HG02571 (cell line): ENCODE data around the gene CD180.
"Not testable (repeated sequence)": the region's sequence is repeated elsewhere in the genome, so short reads cannot be mapped to it uniquely, and the experiment has no call there.

Source experiments
- ATAC-seq: cut with Tn5 transposase; IDR thresholded peaks from one replicate; pipeline ENCODE4 v1.9.1; 2021; ENCODE audit warnings: mild to moderate bottlenecking, moderate library complexity; ENCODE audit not compliant: unreplicated experiment

CD180 gene

DNA sequence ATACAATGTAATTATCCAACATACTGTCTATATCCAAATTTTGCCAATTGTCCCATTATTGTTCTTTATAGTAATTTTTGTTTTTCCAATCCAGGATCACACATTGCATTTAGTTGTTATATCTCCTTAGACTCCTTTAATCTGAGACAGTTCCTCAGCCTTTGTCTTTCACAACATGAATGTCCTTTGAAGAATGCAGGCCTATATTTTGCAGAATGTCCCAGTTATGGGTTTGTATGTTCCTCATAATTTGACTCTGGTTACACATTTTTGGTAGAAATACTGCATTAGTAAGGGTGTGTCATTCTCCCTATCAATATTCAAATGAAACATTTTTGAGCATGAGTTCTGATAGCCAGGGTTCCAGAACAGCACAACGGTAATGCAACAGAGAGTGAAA lies 6.7 kb downstream of the CD180 start:
- ATAC-seq, result no peak

DNA sequence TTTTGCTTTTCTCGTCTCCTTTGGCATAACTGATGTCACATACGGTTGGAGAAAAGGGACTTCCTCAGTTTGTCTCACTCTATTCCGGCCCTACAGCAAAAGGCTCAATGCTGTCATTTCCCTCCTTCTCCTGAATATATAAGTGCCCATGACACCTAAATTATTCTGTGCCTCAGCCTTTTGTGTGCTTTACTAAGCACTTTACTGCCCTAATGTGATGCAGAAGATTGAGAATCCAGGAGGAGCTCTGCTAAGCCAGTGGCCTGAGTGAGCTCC lies 7.6 kb downstream of the CD180 start:
- ATAC-seq, result no peak

DNA sequence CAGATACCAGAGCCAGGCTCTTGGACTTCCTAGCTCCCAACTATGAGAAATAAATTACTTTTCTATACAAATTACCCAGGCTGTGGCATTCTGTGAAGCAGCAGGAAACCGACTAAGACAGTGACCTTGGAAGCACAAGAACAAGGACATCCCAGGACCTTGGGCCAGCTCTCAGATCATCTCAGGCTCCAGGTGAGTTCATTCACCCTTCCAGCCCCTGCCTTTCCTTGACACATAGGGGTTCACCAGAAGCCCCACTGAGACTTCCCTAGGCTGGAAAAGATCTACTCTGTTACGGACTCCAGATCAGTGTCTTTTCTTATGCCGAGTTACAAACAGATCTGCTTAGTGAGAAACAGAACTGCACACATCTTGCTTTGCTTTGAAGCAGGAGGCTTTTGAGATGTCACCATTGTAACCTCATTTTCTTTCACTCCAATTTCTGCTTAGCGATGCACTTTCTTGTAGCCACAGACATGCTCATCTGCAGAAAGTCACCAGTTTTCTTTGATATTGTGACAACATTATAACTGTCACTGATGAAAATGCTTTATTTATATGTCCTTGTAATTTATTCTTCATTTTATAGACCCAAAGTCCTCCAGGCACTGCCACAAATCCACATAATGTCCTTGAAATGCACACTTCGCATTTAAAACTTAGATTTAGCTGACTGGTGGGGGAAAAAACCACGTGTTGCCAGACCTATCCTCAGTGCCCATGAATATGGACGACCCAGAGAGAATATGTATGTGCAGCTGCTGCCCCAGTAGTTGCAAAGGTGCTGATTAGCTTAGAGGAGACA lies 8.1 kb downstream of the CD180 start:
- ATAC-seq, result no peak

DNA sequence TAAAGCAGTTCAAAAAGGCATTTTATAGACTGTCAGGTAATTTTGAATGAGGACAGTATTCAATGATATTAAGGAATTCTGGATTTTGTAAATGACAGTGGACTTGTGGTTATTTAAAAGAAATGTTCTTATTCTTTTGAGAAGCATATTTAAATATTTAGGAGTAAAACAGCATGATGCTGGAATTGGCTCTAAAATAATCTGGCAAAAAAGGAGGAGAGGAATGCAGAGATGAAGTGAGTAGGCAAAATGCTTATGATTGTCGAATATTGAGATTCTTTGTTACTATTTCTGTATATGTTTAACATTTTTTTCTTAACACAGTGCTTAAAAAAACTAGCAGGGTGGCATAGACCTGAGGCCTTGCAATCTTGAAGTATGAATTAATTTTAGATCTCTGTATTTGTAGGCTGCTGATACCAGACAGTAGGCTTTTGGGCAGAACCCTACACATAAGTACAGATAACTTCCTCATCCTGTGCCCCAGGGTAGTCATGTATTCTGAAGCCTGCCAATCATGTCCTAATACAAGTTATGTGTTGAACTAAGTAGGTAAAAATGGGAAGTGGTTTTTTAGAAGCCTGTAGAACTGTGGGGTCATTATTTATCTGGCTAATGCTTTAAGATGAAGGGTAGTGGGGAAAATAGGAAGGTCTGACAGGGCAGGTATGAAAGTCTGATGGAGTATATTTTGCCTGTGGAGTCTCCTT lies 9.4 kb downstream of the CD180 start:
- no peak for ATAC-seq

DNA sequence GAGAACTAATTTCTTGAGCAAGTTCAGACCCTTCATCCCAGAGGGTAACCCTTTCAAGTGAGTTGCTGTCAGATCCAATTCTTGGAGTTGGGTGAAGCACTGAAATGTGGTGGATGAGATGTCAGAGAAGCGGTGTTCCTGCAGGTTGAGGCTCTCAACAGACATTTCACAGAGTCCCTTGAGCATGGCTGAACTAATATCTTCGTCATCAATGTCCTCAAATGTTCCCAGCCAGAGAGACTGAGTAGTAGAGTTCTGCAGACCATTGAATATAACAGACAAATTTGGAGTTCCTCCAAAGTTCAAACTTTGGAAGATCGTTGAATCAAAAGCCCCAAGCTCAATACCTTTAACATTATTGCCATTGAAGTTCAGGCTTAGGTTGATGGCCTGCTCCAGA lies 12.7 kb downstream of the CD180 start:
- no peak for ATAC-seq

DNA sequence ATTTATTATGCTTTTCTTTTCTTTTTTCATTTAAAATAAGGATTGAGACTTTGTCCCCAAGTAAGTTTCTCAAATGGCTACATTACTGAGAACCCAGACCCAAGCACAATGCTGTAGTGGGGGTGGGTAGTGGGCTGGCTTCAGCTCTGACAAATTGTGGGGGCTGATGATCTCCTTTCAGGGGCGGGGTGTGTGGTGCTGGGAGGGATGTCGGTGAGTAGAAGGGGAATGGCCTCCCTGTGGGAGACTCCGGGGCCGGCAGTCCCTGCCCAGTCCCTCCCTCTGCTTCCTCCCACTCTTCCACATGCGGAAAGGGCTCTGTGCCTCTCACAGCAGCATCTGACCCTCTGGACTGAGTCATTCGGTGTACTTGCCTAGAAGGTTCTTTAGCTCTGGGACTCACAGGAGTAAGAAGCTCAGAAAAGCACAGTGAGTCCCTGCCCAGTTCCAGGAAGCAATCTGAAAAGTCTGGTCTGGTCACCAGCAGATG lies 14.3 kb downstream of the CD180 start:
- no peak for ATAC-seq

DNA sequence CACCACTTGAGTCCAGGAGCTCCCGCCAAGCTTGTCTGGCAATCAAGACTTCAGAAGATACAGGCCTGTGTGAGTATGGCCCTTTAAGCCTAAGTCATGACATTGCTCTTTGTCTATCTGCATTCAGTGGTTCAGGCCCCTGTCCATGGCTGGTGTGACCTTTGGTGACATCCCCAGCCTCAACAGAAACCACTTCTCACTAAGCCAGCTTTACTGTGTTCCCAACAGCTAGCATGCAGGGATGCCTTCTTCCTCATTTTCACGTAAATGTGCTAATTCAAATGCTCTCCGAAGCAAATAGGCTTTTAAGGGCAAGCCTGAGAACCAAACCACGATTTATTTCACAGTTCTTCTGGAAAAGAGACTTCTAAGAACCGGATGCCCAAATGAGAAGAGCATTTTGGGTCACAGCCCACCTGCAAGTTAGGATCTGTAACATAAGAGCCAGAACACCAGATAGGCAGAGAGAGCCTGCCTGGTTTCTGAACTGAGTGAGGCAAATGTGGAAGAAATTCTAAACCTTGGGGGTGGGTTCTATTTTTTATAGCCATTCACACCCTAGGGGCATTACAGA lies 14.9 kb downstream of the CD180 start:
- ATAC-seq, result no peak

DNA sequence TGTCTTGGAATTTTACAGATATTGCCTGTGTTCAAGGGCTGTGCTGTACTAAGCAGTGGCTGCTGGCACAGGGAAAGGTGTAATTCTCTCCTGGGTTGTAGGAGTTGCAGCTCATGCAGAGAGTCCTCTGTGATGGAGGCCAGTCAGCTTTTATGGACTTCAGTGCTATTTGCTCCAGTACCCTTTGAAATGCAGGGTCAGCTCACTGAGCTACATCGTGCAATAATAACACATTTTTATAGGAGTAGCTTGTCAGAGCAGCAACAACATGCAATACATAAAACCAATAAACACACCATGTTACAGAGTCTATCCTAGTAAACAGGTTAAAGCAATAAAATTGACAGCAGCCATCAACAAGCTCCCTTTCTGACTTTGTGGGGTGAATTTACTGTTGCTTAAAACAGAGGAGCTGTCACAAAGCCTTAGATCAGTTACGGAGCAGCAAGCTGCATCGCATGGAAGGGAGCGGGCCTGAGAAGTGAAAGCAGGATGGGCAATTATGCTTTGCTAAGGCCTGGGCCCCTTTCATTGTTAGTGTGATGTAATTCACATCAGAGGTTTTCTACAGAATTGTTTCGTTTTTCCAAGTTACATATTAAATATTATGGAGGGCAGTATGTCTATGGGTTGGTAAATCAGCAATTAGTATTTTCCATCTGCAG lies 16.8 kb downstream of the CD180 start:
- ATAC-seq, result no peak

DNA sequence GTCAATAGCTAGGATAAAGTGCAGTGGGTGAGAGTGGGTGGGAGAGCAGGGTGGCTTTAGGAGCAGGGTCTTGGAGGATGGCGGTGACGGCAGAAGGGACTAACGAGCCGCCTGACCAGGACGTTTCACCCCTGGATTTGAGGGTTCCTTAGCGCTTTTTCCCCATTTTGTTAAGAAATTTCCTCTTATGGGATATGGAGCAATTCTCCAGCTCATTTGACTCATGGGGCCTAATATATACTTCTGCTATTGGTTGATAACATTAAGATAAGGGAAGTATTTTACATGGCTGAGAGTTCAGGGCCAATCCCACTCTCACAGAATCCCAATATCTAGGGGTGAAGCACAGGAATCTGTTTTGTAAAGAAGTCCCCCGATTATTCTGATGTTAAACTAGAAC lies 17.6 kb downstream of the CD180 start:
- no peak for ATAC-seq

DNA sequence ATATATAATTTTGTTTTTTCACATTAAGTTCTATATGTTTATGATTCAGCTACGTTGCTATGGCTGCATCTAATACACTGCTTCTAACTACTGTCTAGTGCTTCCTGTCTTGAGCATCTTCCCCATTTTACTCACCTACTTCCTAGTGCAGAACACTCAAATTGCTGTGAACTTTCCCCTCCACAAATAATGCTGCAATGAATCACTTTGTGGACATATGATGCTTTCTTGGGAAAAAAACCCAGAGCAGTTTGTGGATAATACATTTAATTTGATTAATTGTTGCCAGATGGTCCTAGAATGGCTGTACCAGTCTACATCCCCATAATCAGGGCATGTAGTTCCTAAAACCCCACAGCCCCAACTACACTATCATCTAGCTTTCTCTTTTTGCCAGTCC lies 18.5 kb downstream of the CD180 start:
- no peak for ATAC-seq

DNA sequence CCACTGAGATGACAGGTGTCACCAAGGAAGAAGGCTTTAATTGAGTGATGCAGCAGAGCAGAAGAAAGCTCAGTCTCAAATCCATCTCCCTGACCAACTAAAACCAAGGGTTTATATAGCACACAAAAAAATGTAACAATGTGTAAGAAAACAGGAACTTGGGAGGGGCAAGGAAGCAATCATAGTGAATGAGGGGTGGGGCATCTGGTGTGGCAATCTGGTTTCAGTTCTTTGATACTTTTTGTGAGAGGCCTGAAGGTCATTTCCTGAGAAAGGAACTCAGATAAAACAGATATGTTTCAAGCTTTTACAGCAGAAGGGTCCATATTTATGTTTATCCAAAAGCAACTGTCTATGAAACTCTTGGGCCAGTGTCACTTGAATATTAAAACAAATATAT lies 19.7 kb downstream of the CD180 start:
- no peak for ATAC-seq

DNA sequence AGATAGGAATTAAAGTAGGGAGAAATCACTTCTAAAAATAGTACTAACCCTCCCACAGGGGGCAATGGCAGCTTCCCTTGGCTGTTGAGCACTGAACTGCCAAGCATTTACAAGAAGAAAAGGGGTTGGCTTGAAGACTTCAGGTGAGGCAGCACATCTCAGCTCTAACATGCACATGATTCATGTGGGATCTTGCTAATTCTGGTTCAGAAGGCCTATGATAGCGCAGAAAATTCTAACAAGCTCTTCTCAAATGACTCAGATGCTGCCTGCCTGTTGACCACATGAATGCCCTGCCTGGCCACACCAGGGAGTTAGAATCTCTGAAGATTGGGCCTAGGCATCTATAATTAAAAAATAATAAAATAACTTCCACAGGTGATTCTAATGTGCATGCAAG lies 22.6 kb downstream of the CD180 start:
- no peak for ATAC-seq

DNA sequence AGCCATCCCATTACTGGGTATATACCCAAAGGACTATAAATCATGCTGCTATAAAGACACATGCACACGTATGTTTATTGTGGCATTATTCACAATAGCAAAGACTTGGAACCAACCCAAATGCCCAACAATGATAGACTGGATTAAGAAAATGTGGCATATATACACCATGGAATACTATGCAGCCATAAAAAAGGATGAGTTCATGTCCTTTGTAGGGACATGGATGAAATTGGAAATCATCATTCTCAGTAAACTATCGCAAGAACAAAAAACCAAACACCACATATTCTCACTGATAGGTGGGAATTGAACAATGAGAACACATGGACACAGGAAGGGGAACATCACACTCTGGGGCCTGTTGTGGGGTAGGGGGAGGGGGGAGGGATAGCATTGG lies 23.2 kb downstream of the CD180 start:
- not testable (repeated sequence) for ATAC-seq

DNA sequence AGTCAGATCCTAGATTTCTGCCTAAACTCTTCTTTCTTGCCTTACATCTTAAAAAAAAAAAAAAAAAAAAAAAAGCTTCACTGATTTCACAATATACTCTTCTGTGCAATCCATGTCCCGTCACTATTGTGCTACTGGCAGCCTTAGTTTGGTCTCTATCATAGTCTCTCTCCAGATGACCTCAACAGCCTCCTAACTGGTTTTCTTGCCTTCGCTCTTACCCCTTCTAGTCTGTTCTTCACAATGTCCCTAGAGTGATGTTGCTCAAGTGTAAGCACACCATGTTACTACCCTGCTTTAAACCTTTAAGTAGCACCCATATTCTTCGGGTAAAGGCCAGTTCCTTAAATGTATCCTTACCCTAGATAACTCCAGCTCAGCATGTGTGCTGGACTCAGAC lies 25.8 kb downstream of the CD180 start:
- ATAC-seq, result no peak

DNA sequence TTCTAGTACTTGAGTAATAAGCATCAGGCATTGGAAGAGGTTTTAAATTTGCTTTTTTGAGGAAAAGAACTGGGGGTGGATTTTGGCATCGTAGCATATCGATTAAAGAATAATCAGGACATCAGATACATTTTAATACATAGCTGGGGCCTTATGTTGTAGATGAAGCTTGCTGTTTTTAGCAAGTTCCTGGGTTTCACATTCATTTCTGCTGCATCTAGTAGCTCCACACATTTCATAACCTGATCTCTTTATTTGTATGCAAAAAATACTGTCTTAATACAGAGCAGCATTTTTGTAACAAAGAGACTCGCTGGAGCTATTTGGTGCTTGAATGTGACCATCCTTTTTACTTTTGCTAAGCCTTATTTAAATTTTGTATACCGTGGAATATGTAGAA lies 28.5 kb downstream of the CD180 start:
- no peak for ATAC-seq

DNA sequence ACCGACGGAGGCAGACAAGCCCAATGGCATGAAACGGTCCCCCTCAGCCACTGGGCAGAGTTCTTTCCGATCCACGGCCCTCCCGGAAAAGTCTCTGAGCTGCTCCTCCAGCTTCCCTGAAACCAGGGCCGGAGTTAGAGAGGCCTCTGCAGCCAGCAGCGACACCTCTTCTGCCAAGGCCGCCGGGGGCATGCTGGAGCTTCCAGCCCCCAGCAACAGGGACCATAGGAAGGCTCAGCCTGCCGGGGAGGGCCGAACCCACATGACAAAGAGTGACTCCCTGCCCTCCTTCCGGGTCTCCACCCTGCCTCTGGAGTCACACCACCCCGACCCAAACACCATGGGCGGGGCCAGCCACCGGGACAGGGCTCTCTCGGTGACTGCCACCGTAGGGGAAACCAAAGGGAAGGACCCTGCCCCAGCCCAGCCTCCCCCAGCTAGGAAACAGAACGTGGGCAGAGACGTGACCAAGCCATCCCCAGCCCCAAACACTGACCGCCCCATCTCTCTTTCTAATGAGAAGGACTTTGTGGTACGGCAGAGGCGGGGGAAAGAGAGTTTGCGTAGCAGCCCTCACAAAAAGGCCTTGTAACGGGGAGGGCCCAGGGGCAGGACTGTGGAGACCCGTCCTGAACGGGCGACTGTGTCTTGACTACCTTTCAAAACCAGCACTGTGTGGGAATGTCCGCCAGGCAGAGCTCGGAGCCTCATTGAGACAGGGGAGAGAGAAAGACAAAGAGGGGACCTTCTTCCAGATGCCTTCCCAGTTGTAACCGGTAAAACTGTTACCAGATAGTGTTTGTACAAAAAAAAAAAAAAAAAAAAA lies 29.9 kb downstream of the CD180 start:
- ATAC-seq, result peak; percentile 46

DNA sequence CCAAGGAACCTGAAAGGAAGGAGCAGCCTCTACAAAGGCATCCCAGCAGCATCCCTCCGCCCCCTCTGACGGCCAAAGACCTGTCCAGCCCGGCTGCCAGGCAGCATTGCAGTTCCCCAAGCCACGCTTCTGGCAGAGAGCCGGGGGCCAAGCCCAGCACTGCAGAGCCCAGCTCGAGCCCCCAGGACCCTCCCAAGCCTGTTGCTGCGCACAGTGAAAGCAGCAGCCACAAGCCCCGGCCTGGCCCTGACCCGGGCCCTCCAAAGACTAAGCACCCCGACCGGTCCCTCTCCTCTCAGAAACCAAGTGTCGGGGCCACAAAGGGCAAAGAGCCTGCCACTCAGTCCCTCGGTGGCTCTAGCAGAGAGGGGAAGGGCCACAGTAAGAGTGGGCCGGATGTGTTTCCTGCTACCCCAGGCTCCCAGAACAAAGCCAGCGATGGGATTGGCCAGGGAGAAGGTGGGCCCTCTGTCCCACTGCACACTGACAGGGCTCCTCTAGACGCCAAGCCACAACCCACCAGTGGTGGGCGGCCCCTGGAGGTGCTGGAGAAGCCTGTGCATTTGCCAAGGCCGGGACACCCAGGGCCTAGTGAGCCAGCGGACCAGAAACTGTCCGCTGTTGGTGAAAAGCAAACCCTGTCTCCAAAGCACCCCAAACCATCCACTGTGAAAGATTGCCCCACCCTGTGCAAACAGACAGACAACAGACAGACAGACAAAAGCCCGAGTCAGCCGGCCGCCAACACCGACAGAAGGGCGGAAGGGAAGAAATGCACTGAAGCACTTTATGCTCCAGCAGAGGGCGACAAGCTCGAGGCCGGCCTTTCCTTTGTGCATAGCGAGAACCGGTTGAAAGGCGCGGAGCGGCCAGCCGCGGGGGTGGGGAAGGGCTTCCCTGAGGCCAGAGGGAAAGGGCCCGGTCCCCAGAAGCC lies 30.8 kb downstream of the CD180 start:
- ATAC-seq, result peak; percentile 88

DNA sequence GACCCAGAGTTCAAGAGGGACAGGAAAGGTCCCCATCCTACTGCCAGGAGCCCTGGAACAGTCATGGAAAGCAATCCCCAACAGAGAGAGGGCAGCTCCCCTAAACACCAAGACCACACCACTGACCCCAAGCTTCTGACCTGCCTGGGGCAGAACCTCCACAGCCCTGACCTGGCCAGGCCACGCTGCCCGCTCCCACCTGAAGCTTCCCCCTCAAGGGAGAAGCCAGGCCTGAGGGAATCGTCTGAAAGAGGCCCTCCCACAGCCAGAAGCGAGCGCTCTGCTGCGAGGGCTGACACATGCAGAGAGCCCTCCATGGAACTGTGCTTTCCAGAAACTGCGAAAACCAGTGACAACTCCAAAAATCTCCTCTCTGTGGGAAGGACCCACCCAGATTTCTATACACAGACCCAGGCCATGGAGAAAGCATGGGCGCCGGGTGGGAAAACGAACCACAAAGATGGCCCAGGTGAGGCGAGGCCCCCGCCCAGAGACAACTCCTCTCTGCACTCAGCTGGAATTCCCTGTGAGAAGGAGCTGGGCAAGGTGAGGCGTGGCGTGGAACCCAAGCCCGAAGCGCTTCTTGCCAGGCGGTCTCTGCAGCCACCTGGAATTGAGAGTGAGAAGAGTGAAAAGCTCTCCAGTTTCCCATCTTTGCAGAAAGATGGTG lies 31.6 kb downstream of the CD180 start:
- ATAC-seq, result no peak

DNA sequence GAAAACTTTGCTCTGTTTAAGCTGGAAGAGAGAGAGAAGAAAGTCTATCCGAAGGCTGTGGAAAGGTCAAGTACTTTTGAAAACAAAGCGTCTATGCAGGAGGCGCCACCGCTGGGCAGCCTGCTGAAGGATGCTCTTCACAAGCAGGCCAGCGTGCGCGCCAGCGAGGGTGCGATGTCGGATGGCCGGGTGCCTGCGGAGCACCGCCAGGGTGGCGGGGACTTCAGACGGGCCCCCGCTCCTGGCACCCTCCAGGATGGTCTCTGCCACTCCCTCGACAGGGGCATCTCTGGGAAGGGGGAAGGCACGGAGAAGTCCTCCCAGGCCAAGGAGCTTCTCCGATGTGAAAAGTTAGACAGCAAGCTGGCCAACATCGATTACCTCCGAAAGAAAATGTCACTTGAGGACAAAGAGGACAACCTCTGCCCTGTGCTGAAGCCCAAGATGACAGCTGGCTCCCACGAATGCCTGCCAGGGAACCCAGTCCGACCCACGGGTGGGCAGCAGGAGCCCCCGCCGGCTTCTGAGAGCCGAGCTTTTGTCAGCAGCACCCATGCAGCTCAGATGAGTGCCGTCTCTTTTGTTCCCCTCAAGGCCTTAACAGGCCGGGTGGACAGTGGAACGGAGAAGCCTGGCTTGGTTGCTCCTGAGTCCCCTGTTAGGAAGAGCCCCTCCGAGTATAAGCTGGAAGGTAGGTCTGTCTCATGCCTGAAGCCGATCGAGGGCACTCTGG lies 32.6 kb downstream of the CD180 start:
- no peak for ATAC-seq
